ENCODE measurements around the gene PLCD1. TPM values are rescaled to one million over a fixed set of nuclear protein-coding genes. Genes with fewer than 3 reads are reported as not detected.
"Not testable (repeated sequence)": the region's sequence is repeated elsewhere in the genome, so short reads cannot be mapped to it uniquely, and the experiment has no call there.

PLCD1 gene
- total RNA-seq, 2 experiments from 2014 or later, result 17.3 to 17.6 TPM

GRCh38 chr3:37994639-37994972 is 34.8 kb downstream of the PLCD1 start:
- POLR2A ChIA-PET, result interaction anchor here (1.0 kb wide), 1 partner anchor 28 kb away, joined by 5 read pairs; no protein-coding TSS in a partner anchor

DNA sequence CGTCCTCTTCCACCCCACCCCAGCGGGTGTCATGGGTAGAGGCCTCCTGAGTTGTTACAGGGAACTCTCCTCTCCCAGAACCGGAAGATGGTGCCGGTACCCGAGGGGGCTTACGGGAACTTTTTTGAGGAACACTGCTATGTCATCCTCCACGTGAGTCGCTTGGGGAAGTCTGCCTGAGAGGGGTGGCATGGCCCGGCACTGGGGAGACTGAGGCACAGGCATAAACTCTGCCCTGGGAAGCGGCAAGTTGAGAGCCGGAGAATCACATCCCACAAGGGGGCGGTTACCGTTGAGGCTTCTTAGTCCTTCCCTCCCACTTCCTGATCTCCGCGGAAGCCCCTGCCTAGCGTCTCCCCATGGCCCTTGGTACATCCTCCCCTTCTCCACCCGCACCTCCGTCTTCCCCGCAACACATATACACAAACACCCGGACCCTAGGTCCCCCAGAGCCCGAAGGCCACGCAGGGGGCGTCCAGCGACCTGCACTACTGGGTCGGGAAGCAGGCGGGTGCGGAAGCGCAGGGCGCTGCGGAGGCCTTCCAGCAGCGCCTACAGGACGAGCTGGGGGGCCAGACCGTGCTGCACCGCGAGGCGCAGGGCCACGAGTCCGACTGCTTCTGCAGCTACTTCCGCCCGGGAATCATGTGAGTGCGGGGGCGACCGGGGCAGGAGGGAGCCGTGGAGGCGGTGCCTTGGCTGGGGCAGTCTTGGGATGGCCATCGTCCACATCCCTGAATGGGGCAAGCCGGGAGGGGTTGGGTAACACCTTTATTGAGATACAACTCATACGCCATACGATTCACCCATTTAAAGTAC is 35.4 kb downstream of the PLCD1 start:
- POLR2A ChIA-PET, result interaction anchor here (1.0 kb wide), 1 partner anchor 29 kb away, joined by 5 read pairs; no protein-coding TSS in a partner anchor
- intact Hi-C loops (cut with micrococcal nuclease), result loop anchor here (1.0 to 2.0 kb wide), 2 partner anchors 143 to 1001 kb away; partner anchors contain the start of genes ACAA1, EPM2AIP1 and MLH1
- DNase-seq, result peak; percentile 86

More at GRCh38 chr3:37994639-37994972, 34.8 kb downstream of the PLCD1 start:
- Mint-ChIP-seq H3K4me3 (peak overlapping the region; percentile 90), H3K36me3 (peaks cover 13% of the 10 kb centered on the region), H3K27ac (peak overlapping the region; percentile 94), H3K4me1 (ENCODE audit: low read depth) (peaks cover 58% of the 10 kb centered on the region), H3K9me3 (no peaks in the 10 kb centered on the region), H3K27me3 (no peaks in the 10 kb centered on the region)
- no peak for DNase-seq
- CTCF ChIA-PET, result interaction anchor here (1.0 to 3.3 kb wide), 2 partner anchors 20 to 44 kb away, joined by 3 to 21 read pairs; partner anchors contain the start of gene DLEC1
- intact Hi-C loops (cut with micrococcal nuclease), result loop anchor here (1.0 to 2.0 kb wide), 2 partner anchors 143 to 1002 kb away; partner anchors contain the start of genes ACAA1, EPM2AIP1 and MLH1

DNA sequence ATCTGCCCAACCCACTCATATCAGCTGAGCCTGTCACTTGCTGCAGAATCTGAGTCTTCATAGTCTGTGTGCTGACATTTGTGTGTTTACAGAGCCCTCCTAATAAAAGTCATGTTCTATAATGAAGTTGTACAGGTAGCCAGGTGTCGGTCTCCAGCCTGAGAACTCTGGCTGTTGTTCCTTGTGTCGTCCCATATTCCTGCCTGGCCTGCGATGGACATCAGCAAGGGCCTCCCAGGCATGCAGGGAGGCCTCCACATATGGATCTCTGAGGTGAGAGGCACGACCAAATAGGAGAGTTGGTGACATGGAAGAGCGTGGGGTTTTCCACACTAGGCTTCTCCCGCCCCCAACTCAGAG is 36.0 kb downstream of the PLCD1 start:
- POLR2A ChIA-PET, result no interaction called here
- peaks cover 13% of the 10 kb centered on the region for H3K36me3 Mint-ChIP-seq
- H3K9me3 Mint-ChIP-seq, result no peaks in the 10 kb centered on the region

More for the DNA sequence above, 35.4 kb downstream of the PLCD1 start:
- Mint-ChIP-seq H3K36me3 (peaks cover 13% of the 10 kb centered on the region), H3K27ac (peak overlapping the region; percentile 94), H3K4me1 (ENCODE audit: low read depth) (peaks cover 53% of the 10 kb centered on the region), H3K27me3 (no peaks in the 10 kb centered on the region), H3K4me3 (peak overlapping the region; percentile 90), H3K9me3 (no peaks in the 10 kb centered on the region)
- CTCF ChIA-PET, result interaction anchor here (1.0 to 3.3 kb wide), 2 partner anchors 20 to 45 kb away, joined by 3 to 21 read pairs; partner anchors contain the start of gene DLEC1

DNA sequence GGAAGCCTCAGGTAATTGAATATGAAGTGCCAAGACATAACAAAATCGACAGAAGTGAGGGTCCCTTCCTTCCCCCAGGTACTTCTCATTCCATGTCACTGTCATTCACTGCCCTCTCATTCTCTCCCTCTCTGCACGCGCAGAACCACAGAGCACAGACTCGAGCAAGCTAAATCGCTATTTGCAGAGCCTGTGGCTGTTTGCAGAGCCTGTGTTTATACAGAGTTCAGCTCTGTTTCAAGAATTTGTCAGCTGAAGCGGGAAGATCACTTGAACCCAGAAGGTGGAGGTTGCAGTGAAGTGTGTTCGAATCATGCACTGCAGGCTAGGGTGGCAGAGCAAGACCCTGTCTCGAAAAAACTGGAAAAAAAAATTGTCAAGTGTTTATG is 36.4 kb downstream of the PLCD1 start:
- POLR2A ChIA-PET, result no interaction called here
- intact Hi-C loops (cut with micrococcal nuclease), result no loop called here
- CTCF ChIA-PET, result interaction anchor here (3.3 kb wide), 1 partner anchor 19 kb away, joined by 21 read pairs; no protein-coding TSS in a partner anchor

More for the DNA sequence above, 36.0 kb downstream of the PLCD1 start:
- H3K4me3 Mint-ChIP-seq, result peak overlapping the region; percentile 90
- intact Hi-C loops (cut with micrococcal nuclease), result no loop called here
- peaks cover 49% of the 10 kb centered on the region for H3K4me1 Mint-ChIP-seq (ENCODE audit: low read depth)
- DNase-seq, result no peak
- peak overlapping the region; percentile 94 for H3K27ac Mint-ChIP-seq
- no peaks in the 10 kb centered on the region for H3K27me3 Mint-ChIP-seq
- CTCF ChIA-PET, result interaction anchor here (3.3 kb wide), 1 partner anchor 19 kb away, joined by 21 read pairs; no protein-coding TSS in a partner anchor

GRCh38 chr3:37992271-37993066 is 37.0 kb downstream of the PLCD1 start:
- intact Hi-C loops (cut with micrococcal nuclease), result no loop called here
- peaks cover 13% of the 10 kb centered on the region for H3K36me3 Mint-ChIP-seq
- no peak overlapping the region for H3K4me3 Mint-ChIP-seq
- CTCF ChIA-PET, result interaction anchor here (3.3 kb wide), 1 partner anchor 18 kb away, joined by 21 read pairs; no protein-coding TSS in a partner anchor
- peaks cover 40% of the 10 kb centered on the region for H3K4me1 Mint-ChIP-seq (ENCODE audit: low read depth)
- H3K27ac Mint-ChIP-seq, result no peak overlapping the region
- no peaks in the 10 kb centered on the region for H3K9me3 Mint-ChIP-seq
- peak; percentile 8 for DNase-seq
- no peaks in the 10 kb centered on the region for H3K27me3 Mint-ChIP-seq
- POLR2A ChIA-PET, result no interaction called here

More for the DNA sequence above, 36.4 kb downstream of the PLCD1 start:
- no peak for DNase-seq
- no peak overlapping the region for H3K4me3 Mint-ChIP-seq
- peaks cover 13% of the 10 kb centered on the region for H3K36me3 Mint-ChIP-seq
- peak overlapping the region; percentile 94 for H3K27ac Mint-ChIP-seq
- no peaks in the 10 kb centered on the region for H3K9me3 Mint-ChIP-seq
- H3K4me1 Mint-ChIP-seq (ENCODE audit: low read depth), result peaks cover 45% of the 10 kb centered on the region
- H3K27me3 Mint-ChIP-seq, result no peaks in the 10 kb centered on the region

DNA sequence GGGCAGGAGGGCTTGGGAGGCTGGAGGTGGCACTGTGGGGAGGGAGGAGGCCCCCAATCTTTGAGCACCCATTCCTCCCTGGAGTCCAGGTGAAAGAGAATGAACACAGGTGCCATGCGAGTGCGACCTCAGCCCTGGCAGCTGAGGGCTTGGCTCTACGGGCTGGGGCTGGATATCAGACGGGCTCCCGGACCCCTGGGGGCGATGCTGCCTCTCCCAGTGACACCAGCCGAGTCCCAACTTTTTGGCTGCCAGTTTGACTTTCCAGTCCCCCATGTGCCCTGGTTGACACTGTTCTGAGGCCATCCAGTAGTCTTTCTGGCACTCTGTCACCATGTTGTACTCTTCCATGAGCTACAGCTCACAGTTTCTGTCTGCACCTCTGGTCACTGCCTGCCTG is 37.6 kb downstream of the PLCD1 start:
- ChIA-PET POLR2A (no interaction called here), CTCF (interaction anchor here (3.3 kb wide), 1 partner anchor 17 kb away, joined by 21 read pairs; no protein-coding TSS in a partner anchor)
- no peak overlapping the region for H3K27ac Mint-ChIP-seq
- DNase-seq, result peak; percentile 7
- H3K4me1 Mint-ChIP-seq (ENCODE audit: low read depth), result peaks cover 34% of the 10 kb centered on the region
- no peaks in the 10 kb centered on the region for H3K27me3 Mint-ChIP-seq
- intact Hi-C loops (cut with micrococcal nuclease), result no loop called here
- H3K4me3 Mint-ChIP-seq, result no peak overlapping the region
- H3K36me3 Mint-ChIP-seq, result peaks cover 11% of the 10 kb centered on the region
- no peaks in the 10 kb centered on the region for H3K9me3 Mint-ChIP-seq

GRCh38 chr3:37991109-37991508 is 38.3 kb downstream of the PLCD1 start:
- intact Hi-C loops (cut with micrococcal nuclease), result no loop called here
- no peaks in the 10 kb centered on the region for H3K9me3 Mint-ChIP-seq
- ChIA-PET POLR2A (no interaction called here), CTCF (no interaction called here)
- no peak overlapping the region for H3K4me3 Mint-ChIP-seq
- no peak for DNase-seq
- H3K27me3 Mint-ChIP-seq, result no peaks in the 10 kb centered on the region
- no peak overlapping the region for H3K27ac Mint-ChIP-seq
- peaks cover 5% of the 10 kb centered on the region for H3K36me3 Mint-ChIP-seq
- H3K4me1 Mint-ChIP-seq (ENCODE audit: low read depth), result peaks cover 27% of the 10 kb centered on the region

DNA sequence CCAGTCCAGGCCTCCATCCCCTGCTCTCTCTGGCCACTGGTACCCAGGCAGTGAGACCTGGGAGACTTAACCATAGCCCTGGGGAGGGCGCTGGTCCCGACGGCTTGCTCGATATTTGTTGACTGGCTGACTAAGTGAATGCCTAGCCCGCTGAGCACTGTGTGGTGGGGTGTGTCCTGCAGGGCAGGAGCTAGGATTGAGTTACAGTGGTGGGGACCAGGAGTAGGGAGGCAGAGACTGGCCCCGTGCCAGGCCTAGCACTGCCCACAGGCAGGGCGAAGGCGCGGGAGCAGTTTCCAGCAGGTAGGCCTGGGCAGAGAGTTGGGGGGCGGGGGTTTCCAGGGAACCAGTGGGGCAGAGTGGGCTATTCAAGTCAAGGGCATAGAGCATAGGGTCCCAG is 38.9 kb downstream of the PLCD1 start, which contains the start of gene VILL:
TSS of gene VILL (plus strand) at position 260 of the 400 bp plus-strand sequence. CDS start 2,887 bp downstream, outside the sequence.
- Mint-ChIP-seq H3K27ac (no peak within 1 kb of the TSS), H3K36me3 (peaks cover 1% of the 10 kb centered on the region), H3K4me3 (no peak within 1 kb of the TSS), H3K4me1 (ENCODE audit: low read depth) (peaks cover 21% of the 10 kb centered on the region), H3K27me3 (no peaks in the 10 kb centered on the region), H3K9me3 (no peaks in the 10 kb centered on the region)
- ChIA-PET CTCF (no interaction called here), POLR2A (no interaction called here)
- peak; percentile 6 for DNase-seq
- intact Hi-C loops (cut with micrococcal nuclease), result no loop called here

DNA sequence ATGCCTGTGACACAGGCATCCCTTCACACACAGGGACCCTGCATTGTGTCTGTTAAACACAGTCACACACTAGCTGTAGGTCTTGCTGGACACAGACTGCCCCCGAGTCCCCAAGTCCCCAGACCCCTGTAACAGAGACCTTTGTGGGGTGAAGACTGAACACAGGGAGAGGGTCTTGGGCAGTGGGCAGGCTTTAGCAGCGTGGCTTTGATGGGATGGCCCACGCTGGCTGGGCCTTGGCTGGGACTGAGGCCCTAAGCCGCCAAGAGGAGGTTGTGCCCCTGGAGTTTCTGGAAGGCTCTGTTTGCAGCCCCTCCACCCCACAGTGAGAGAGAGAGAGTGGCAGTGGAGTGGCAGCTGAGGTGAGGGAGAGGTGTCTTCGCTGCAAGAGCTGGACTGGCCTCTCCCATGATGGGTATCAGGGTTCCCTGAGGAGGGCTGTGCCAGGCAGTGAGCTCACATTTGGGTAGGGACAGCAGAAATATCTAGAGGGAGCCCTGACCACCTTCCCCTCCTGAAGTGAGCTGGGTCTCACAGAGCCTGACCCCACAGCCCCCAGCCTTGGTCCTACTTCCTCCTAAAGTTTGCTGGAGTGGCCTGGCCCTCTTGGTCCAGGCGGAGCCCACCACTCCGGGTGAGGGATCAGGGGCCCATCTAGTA is 39.5 kb downstream of the PLCD1 start:
- peaks cover 15% of the 10 kb centered on the region for H3K4me1 Mint-ChIP-seq (ENCODE audit: low read depth)

DNA sequence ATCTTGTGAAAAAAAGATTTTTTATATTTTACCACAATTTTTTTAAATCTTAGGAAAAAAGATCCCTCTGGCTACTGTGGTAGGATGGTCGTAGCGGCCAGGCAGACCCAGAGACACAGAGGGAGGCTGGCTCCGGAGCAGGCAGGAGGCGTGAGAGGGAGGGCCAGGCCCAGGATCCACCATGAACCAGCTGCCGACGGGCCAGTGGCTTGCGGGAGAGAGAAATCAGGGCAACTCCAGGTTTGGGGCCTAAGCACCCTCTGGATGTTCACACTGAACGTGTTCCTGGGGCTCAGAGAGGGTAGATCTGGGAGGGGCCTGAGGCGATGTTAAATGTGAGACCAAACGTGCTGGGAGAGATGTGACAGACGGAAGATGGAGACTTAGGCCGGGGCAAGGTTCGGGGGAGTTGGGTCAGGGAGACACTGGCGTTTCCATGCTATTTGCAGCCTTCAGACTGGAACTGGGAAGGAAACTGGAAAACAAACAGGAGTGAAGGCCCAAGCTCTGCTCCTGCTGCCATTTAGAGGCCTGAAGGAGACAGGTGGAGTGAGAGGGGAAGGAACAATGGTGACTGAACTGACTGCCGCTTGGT is 40.4 kb downstream of the PLCD1 start:
- no peaks in the 10 kb centered on the region for H3K27me3 Mint-ChIP-seq
- ChIA-PET POLR2A (no interaction called here), CTCF (no interaction called here)
- intact Hi-C loops (cut with micrococcal nuclease), result no loop called here
- no peaks in the 10 kb centered on the region for H3K9me3 Mint-ChIP-seq
- H3K27ac Mint-ChIP-seq, result no peak overlapping the region
- peaks cover 7% of the 10 kb centered on the region for H3K4me1 Mint-ChIP-seq (ENCODE audit: low read depth)
- DNase-seq, result no peak
- no peaks in the 10 kb centered on the region for H3K36me3 Mint-ChIP-seq
- H3K4me3 Mint-ChIP-seq, result no peak overlapping the region

More for the DNA sequence above, 39.5 kb downstream of the PLCD1 start:
- Mint-ChIP-seq H3K27me3 (no peaks in the 10 kb centered on the region), H3K4me3 (no peak overlapping the region), H3K36me3 (no peaks in the 10 kb centered on the region), H3K27ac (no peak overlapping the region), H3K9me3 (no peaks in the 10 kb centered on the region)
- no peak for DNase-seq
- intact Hi-C loops (cut with micrococcal nuclease), result no loop called here
- ChIA-PET POLR2A (no interaction called here), CTCF (no interaction called here)

DNA sequence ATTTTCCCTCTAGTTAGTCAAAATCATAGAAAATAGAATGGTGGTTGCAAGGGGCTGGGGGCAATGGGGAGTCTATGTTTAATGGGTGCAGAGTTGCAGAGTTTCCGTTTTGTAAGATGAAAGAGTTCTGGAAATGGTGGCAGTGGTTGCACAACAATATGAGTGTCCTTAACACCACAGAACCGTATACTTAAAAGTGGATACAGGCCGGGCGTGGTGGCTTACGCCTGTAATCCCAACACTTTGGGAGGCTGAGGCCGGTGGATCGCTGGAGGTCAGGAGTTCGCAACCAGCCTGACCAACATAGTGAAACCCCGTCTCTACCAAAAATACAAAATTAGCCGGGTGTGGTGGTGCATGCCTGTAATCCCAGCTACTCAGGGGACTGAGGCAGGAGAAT is 41.1 kb downstream of the PLCD1 start:
- H3K4me3 Mint-ChIP-seq; H3K4me1 Mint-ChIP-seq (ENCODE audit: low read depth); H3K27me3 Mint-ChIP-seq; H3K9me3 Mint-ChIP-seq; POLR2A ChIA-PET; DNase-seq; H3K36me3 Mint-ChIP-seq; H3K27ac Mint-ChIP-seq; intact Hi-C loops (cut with micrococcal nuclease): not testable (repeated sequence)
- CTCF ChIA-PET, result interaction anchor here (1.2 kb wide), 1 partner anchor 14 kb away, joined by 3 read pairs; no protein-coding TSS in a partner anchor
